Activated B cell treated with CpG ODN at 0.5 μM for 24 hours (primary cell): ENCODE data around the gene URM1. TPM values are rescaled to one million over a fixed set of nuclear protein-coding genes. Genes with fewer than 3 reads are reported as not detected.

ENCODE experiments used
- ATAC-seq: fragments of 200-7000 bp; cut with Tn5 transposase; one replicate; pipeline ENCODE4 v1.10.0; 2021; ENCODE audit warnings: low read depth, mild to moderate bottlenecking, moderate library complexity
- CTCF ChIA-PET: fragments of 350-600 bp; sonication (Branson Sonifier 250); formaldehyde crosslinking; loops from one replicate; lab custom pipeline; 2021; ENCODE audit warnings: antibody characterized with exemption; lab: Charles Lee
- POLR2A ChIA-PET: fragments of 350-600 bp; sonication (Branson Sonifier 250); formaldehyde crosslinking; loops from one replicate; lab custom pipeline; 2021; ENCODE audit warnings: antibody characterized with exemption; lab: Charles Lee
- DNase-seq: peaks from one replicate; pipeline ENCODE4 v3.0.0; 2022
- H3K27ac Mint-ChIP-seq: one replicate; pipeline ENCODE4 v1.8.0; 2020; ENCODE audit warnings: mixed read lengths
- H3K27me3 Mint-ChIP-seq: one replicate; pipeline ENCODE4 v1.8.0; 2021; ENCODE audit warnings: mixed read lengths
- H3K36me3 Mint-ChIP-seq: one replicate; pipeline ENCODE4 v1.8.0; 2021; ENCODE audit warnings: low read depth, mixed read lengths
- H3K4me1 Mint-ChIP-seq: one replicate; pipeline ENCODE4 v1.8.0; 2021; ENCODE audit warnings: mixed read lengths
- H3K4me3 Mint-ChIP-seq: one replicate; pipeline ENCODE4 v1.8.0; 2020; ENCODE audit warnings: mild to moderate bottlenecking, mixed read lengths
- H3K9me3 Mint-ChIP-seq: one replicate; pipeline ENCODE4 v1.8.0; 2020; ENCODE audit warnings: mixed read lengths
- intact Hi-C: fragments of 100-400 bp; cut with micrococcal nuclease; formaldehyde crosslinking; loops from one replicate; pipeline ENCODE4 v1.15.1; 2024
- total RNA-seq: library from RNA; stranded (reverse); gene quantifications from 2 replicates; pipeline ENCODE4 v1.2.3, GENCODE V29; 2022
- TF ChIP-seq, protein P1 (sequence below): fragments of 200-600 bp; IDR thresholded peaks from one replicate; pipeline ENCODE4 v1.8.0; 2022; ENCODE audit warnings: antibody characterized with exemption, mild to moderate bottlenecking

URM1 gene
- total RNA-seq, 1 donor from 2014 or later = 55.8 TPM

DNA sequence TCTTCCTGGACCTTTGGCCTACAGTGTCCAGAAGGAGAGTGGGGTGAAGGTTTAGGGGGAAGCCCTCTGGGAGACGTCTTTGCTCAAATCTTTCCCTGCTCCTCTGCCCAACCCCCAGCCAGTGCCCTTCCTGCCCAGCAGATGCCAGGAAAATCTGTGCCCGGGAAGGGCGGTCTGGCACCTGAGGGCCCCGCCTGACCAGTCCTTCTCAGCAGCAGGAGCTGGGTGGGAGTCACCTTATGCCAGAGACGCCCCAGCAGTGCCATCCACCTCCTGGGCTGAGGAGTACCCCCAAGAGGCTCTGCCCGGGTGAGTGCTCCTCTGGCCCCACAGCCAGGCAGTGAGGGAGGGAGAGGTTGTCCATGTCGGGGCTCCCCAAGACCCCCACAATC is 34.6 kb downstream of the URM1 start:
- H3K36me3 Mint-ChIP-seq = no peaks in the 10 kb centered on the region
- H3K9me3 Mint-ChIP-seq = no peaks in the 10 kb centered on the region
- CTCF ChIA-PET = no interaction called here
- peaks cover 17% of the 10 kb centered on the region for H3K27me3 Mint-ChIP-seq
- H3K4me3 Mint-ChIP-seq = no peak overlapping the region
- TF ChIP-seq, protein P1, sequence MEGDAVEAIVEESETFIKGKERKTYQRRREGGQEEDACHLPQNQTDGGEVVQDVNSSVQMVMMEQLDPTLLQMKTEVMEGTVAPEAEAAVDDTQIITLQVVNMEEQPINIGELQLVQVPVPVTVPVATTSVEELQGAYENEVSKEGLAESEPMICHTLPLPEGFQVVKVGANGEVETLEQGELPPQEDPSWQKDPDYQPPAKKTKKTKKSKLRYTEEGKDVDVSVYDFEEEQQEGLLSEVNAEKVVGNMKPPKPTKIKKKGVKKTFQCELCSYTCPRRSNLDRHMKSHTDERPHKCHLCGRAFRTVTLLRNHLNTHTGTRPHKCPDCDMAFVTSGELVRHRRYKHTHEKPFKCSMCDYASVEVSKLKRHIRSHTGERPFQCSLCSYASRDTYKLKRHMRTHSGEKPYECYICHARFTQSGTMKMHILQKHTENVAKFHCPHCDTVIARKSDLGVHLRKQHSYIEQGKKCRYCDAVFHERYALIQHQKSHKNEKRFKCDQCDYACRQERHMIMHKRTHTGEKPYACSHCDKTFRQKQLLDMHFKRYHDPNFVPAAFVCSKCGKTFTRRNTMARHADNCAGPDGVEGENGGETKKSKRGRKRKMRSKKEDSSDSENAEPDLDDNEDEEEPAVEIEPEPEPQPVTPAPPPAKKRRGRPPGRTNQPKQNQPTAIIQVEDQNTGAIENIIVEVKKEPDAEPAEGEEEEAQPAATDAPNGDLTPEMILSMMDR = no peak
- H3K27ac Mint-ChIP-seq = no peak overlapping the region
- ATAC-seq (no peak), DNase-seq (no peak)
- H3K4me1 Mint-ChIP-seq = no peaks in the 10 kb centered on the region
- intact Hi-C loops = no loop called here
- POLR2A ChIA-PET = no interaction called here

DNA sequence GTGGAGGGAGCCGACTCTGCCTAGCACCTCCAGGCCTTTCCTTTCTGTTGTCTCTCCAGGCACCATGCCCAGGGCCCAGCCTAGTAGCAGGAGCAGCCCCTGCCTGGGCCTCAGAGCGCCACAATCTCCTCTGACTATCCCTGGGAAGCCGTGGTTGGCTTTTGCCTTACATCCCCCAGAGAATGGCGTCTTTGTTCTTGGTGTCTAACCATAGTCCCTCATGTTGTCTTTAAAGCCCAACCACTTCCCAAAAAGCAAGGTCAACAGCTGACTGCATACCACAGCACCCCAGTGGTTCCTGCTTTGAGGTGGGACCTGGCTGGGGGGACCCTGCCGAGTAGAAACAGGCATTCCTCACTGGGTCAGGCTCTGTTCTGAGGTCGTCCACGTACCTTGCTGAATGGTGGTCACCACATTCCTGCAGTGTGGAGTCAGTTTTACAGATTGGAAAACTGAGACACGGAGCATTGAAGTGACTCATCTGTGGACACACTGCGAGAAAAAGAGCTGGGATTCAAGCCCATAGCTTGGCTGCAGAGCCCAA is 35.7 kb downstream of the URM1 start:
- ChIA-PET CTCF (no interaction called here), POLR2A (interaction anchor here (0.6 kb wide), 1 partner anchor 13 kb away, joined by 3 read pairs; no protein-coding TSS in a partner anchor)
- intact Hi-C loops = no loop called here
- no peak overlapping the region for H3K4me3 Mint-ChIP-seq
- H3K27me3 Mint-ChIP-seq = peaks cover 17% of the 10 kb centered on the region
- no peaks in the 10 kb centered on the region for H3K9me3 Mint-ChIP-seq
- H3K36me3 Mint-ChIP-seq = no peaks in the 10 kb centered on the region
- ATAC-seq (no peak), DNase-seq (no peak)
- TF ChIP-seq, protein P1 = no peak
- no peaks in the 10 kb centered on the region for H3K4me1 Mint-ChIP-seq
- H3K27ac Mint-ChIP-seq = no peak overlapping the region

DNA sequence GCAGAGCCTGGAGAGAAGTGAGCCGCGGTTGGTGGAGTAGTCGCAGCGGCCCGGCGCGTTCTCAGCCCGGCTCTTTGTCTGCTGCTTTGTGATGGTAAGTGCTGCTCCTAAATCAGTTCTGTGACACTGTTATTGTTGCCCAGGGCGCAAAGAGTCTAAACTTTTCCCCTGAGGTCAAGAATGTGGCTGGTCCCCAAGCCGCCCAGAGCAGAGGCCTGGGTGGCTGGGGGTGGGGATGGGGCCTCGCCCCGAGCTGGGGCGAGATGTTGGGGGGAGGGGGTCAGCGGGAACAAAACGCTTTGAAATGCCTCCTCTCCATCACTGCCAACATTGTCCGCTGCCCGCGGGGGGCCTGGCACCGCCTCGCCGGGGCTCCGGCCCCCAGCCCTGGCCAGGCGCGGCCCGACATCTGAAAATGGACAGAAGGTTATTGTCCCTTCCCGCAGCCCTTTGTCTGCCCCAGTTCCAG is 37.8 kb downstream of the URM1 start:
- TF ChIP-seq, protein P1 = no peak
- intact Hi-C loops = no loop called here
- ATAC-seq = no peak
- ChIA-PET CTCF (no interaction called here), POLR2A (interaction anchor here (0.5 kb wide), 2 partner anchors 16 to 1625 kb away, joined by 3 to 6 read pairs; no protein-coding TSS in a partner anchor)
- peaks cover 19% of the 10 kb centered on the region for H3K27me3 Mint-ChIP-seq
- no peaks in the 10 kb centered on the region for H3K4me1 Mint-ChIP-seq
- no peaks in the 10 kb centered on the region for H3K36me3 Mint-ChIP-seq
- H3K4me3 Mint-ChIP-seq = no peak overlapping the region
- DNase-seq = no peak
- no peaks in the 10 kb centered on the region for H3K9me3 Mint-ChIP-seq
- no peak overlapping the region for H3K27ac Mint-ChIP-seq

DNA sequence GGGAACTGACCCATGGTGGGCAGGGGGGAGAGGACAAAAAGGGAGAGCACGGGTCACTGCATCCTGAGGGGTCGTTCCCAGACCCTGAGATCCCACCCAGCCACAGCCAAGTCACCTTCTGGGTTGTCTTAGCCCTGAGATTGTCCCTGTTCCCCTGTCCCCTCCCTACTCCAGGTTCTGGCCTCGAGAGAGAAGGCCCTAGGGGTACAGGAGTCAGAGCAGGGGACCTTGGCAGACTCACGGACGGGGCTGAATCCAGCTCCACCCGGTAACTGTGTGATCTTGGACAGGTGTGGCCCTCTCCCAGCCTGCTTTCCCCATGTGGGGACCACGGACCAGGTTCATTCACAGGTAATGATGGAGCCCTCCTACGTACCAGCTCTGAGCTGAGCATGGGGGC is 38.3 kb downstream of the URM1 start:
- Mint-ChIP-seq H3K36me3 (no peaks in the 10 kb centered on the region), H3K9me3 (no peaks in the 10 kb centered on the region), H3K27ac (no peak overlapping the region), H3K4me1 (no peaks in the 10 kb centered on the region), H3K27me3 (peaks cover 21% of the 10 kb centered on the region), H3K4me3 (no peak overlapping the region)
- POLR2A ChIA-PET = interaction anchor here (0.5 kb wide), 1 partner anchor 1624 kb away, joined by 3 read pairs; no protein-coding TSS in a partner anchor
- CTCF ChIA-PET = no interaction called here
- ATAC-seq (no peak), DNase-seq (no peak)
- TF ChIP-seq, protein P1 = no peak
- intact Hi-C loops = no loop called here

DNA sequence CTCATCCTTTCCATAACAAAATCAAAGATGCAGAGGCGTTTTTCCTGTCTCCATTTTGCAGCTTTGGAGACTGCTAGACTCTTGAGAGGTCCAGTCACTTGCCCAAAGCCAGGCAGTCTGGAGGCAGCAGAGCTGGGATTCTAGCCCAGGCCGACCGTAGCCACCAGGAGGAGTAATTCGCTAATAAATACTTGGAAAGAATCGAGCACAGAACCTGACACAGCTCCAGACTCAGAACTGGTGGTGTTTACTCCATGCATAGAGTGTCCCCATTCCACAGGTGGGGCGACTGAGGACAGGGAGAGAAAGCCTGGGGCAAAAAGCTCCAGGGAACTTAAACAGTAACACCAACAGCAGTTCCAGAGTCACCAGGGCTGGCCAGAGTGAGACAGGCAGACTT is 38.8 kb downstream of the URM1 start:
- H3K36me3 Mint-ChIP-seq = no peaks in the 10 kb centered on the region
- ChIA-PET POLR2A (no interaction called here), CTCF (no interaction called here)
- H3K27ac Mint-ChIP-seq = no peak overlapping the region
- intact Hi-C loops = loop anchor here (5.0 kb wide), 1 partner anchor 113 kb away; no protein-coding TSS in a partner anchor
- ATAC-seq (no peak), DNase-seq (no peak)
- no peak overlapping the region for H3K4me3 Mint-ChIP-seq
- peaks cover 25% of the 10 kb centered on the region for H3K27me3 Mint-ChIP-seq
- H3K4me1 Mint-ChIP-seq = no peaks in the 10 kb centered on the region
- H3K9me3 Mint-ChIP-seq = no peaks in the 10 kb centered on the region
- TF ChIP-seq, protein P1 = no peak
